Subcutaneous abdominal adipose tissue (tissue), 5 donors: Measurements from ENCODE around the gene FANK1.
"Not testable (repeated sequence)": the region's sequence is repeated elsewhere in the genome, so short reads cannot be mapped to it uniquely, and the experiment has no call there.

Source experiments
- H3K27ac ChIP-seq: one replicate; pipeline ENCODE4 v1.7.0; 2013; ENCODE audit warnings: low read depth, mild to moderate bottlenecking, inconsistent platforms, low read length, moderate library complexity
- H3K27me3 ChIP-seq, 5 donors: one replicate each; pipeline ENCODE4 v1.7.0; 2013; ENCODE audit warnings: low read length in 5 of 5, inconsistent platforms in 1 of 5; ENCODE audit not compliant: control insufficient read depth in 5 of 5, insufficient read depth in 4 of 5
- H3K36me3 ChIP-seq, 5 donors: one replicate each; pipeline ENCODE4 v1.7.0; 2013; ENCODE audit warnings: low read length in 5 of 5; ENCODE audit not compliant: control insufficient read depth in 5 of 5, insufficient read depth in 5 of 5
- H3K4me1 ChIP-seq, 5 donors: one replicate each; pipeline ENCODE4 v1.7.0; 2013; ENCODE audit warnings: low read length in 5 of 5, mild to moderate bottlenecking in 3 of 5, moderate library complexity in 1 of 5; ENCODE audit not compliant: control insufficient read depth in 5 of 5, insufficient read depth in 5 of 5
- H3K4me3 ChIP-seq, 5 donors: one replicate each; pipeline ENCODE4 v1.7.0; 2013; ENCODE audit warnings: low read length in 5 of 5, low read depth in 1 of 5
- H3K9ac ChIP-seq, 5 donors: one replicate each; pipeline ENCODE4 v1.7.0; 2013; ENCODE audit warnings: low read length in 5 of 5, mild to moderate bottlenecking in 4 of 5, moderate library complexity in 3 of 5
- H3K9me3 ChIP-seq, 5 donors: one replicate each; pipeline ENCODE4 v1.7.0; 2013; ENCODE audit warnings: low read length in 5 of 5; ENCODE audit not compliant: control insufficient read depth in 5 of 5
- donor health status: healthy.
- donor health status: healthy.
- donor health status: healthy.
- donor health status: healthy.
- donor health status: healthy.

The FANK1 gene

GRCh38 chr10:126037946-126038345 is 141.6 kb downstream of the FANK1 start:
- Histone ChIP-seq H3K36me3 (peaks cover 0 to 19% (median 5%) of the 10 kb centered on the region in 5 donors), H3K4me1 (peaks cover 3 to 20% (median 18%) of the 10 kb centered on the region in 5 donors), H3K9me3 (peaks cover 0 to 10% (median 8%) of the 10 kb centered on the region in 5 donors), H3K4me3 (no peak overlapping the region), H3K9ac (no peak overlapping the region), H3K27ac (no peak overlapping the region), H3K27me3 (no peaks in the 10 kb centered on the region)

GRCh38 chr10:126041117-126041516 is 144.8 kb downstream of the FANK1 start:
- H3K27ac ChIP-seq, result peak overlapping the region; percentile 52
- H3K9ac ChIP-seq, result no peak overlapping the region

GRCh38 chr10:126041804-126042231 is 145.5 kb downstream of the FANK1 start:
- Histone ChIP-seq H3K4me3 (peak overlapping the region in 4 of 5 donors; percentile 3 to 38 (median 24)), H3K36me3 (peaks cover 0 to 7% (median 2%) of the 10 kb centered on the region in 5 donors), H3K27me3 (no peaks in the 10 kb centered on the region), H3K9ac (peak overlapping the region in 1 of 5 donors; percentile 45), H3K4me1 (peaks cover 3 to 28% (median 24%) of the 10 kb centered on the region in 5 donors), H3K27ac (peak overlapping the region; percentile 52), H3K9me3 (no peaks in the 10 kb centered on the region)

More at GRCh38 chr10:126041117-126041516, 144.8 kb downstream of the FANK1 start:
- peaks cover 3 to 28% (median 24%) of the 10 kb centered on the region in 5 donors for H3K4me1 ChIP-seq
- H3K36me3 ChIP-seq, result peaks cover 0 to 7% (median 2%) of the 10 kb centered on the region in 5 donors
- no peaks in the 10 kb centered on the region for H3K9me3 ChIP-seq
- H3K4me3 ChIP-seq, result no peak overlapping the region
- no peaks in the 10 kb centered on the region for H3K27me3 ChIP-seq

GRCh38 chr10:126042354-126042753 is 146.0 kb downstream of the FANK1 start:
- peak overlapping the region; percentile 15 for H3K27ac ChIP-seq
- H3K4me1 ChIP-seq, result peaks cover 3 to 28% (median 24%) of the 10 kb centered on the region in 5 donors
- H3K27me3 ChIP-seq, result no peaks in the 10 kb centered on the region
- H3K4me3 ChIP-seq, result peak overlapping the region in 4 of 5 donors; percentile 3 to 38 (median 24)
- peak overlapping the region in 2 of 5 donors; percentile 6 to 45 for H3K9ac ChIP-seq
- peaks cover 0 to 7% (median 2%) of the 10 kb centered on the region in 5 donors for H3K36me3 ChIP-seq
- no peaks in the 10 kb centered on the region for H3K9me3 ChIP-seq

- H3K4me3 ChIP-seq, result no peak overlapping the region
- H3K9ac ChIP-seq, result no peak overlapping the region
- peaks cover 0 to 7% (median 2%) of the 10 kb centered on the region in 5 donors for H3K36me3 ChIP-seq
- no peak overlapping the region for H3K27ac ChIP-seq
- no peaks in the 10 kb centered on the region for H3K9me3 ChIP-seq
- no peaks in the 10 kb centered on the region for H3K27me3 ChIP-seq
- H3K4me1 ChIP-seq, result peaks cover 3 to 28% (median 24%) of the 10 kb centered on the region in 5 donors
Observed at GRCh38 chr10:126042906-126043305, 146.5 kb downstream of the FANK1 start.

GRCh38 chr10:126043389-126043788 is 147.0 kb downstream of the FANK1 start:
- Histone ChIP-seq H3K27ac (no peak overlapping the region), H3K27me3 (no peaks in the 10 kb centered on the region)

GRCh38 chr10:126045861-126046260 is 149.5 kb downstream of the FANK1 start:
- H3K4me1 ChIP-seq, result peaks cover 3 to 45% (median 39%) of the 10 kb centered on the region in 5 donors
- no peak overlapping the region for H3K9ac ChIP-seq
- no peak overlapping the region for H3K27ac ChIP-seq
- no peaks in the 10 kb centered on the region for H3K9me3 ChIP-seq
- H3K4me3 ChIP-seq, result no peak overlapping the region
- H3K27me3 ChIP-seq, result no peaks in the 10 kb centered on the region
- peaks cover 0 to 3% (median 0%) of the 10 kb centered on the region in 5 donors for H3K36me3 ChIP-seq

More at GRCh38 chr10:126043389-126043788, 147.0 kb downstream of the FANK1 start:
- no peaks in the 10 kb centered on the region for H3K9me3 ChIP-seq
- H3K4me3 ChIP-seq, result no peak overlapping the region
- H3K36me3 ChIP-seq, result peaks cover 0 to 7% (median 0%) of the 10 kb centered on the region in 5 donors
- H3K4me1 ChIP-seq, result peaks cover 3 to 28% (median 24%) of the 10 kb centered on the region in 5 donors
- no peak overlapping the region for H3K9ac ChIP-seq

GRCh38 chr10:126046831-126047230 is 150.5 kb downstream of the FANK1 start:
- Histone ChIP-seq H3K27ac (no peak overlapping the region), H3K9me3 (no peaks in the 10 kb centered on the region), H3K27me3 (no peaks in the 10 kb centered on the region), H3K9ac (no peak overlapping the region), H3K4me1 (peaks cover 3 to 39% (median 30%) of the 10 kb centered on the region in 5 donors), H3K36me3 (peaks cover 0 to 3% (median 0%) of the 10 kb centered on the region in 5 donors), H3K4me3 (no peak overlapping the region)

GRCh38 chr10:126047749-126048148 is 151.4 kb downstream of the FANK1 start:
- H3K4me1 ChIP-seq, result peaks cover 0 to 33% (median 21%) of the 10 kb centered on the region in 5 donors
- not testable (repeated sequence) for H3K27me3 ChIP-seq, H3K9ac ChIP-seq, H3K36me3 ChIP-seq, H3K9me3 ChIP-seq, H3K4me3 ChIP-seq, H3K27ac ChIP-seq

GRCh38 chr10:126049759-126050700 is 153.7 kb downstream of the FANK1 start:
- Histone ChIP-seq H3K4me1 (peaks cover 0 to 22% (median 15%) of the 10 kb centered on the region in 5 donors), H3K27ac (no peak overlapping the region), H3K9ac (no peak overlapping the region), H3K36me3 (peaks cover 0 to 3% (median 0%) of the 10 kb centered on the region in 5 donors), H3K9me3 (no peaks in the 10 kb centered on the region), H3K27me3 (no peaks in the 10 kb centered on the region), H3K4me3 (no peak overlapping the region)
